Progenitor cell of endocrine pancreas (in vitro differentiated cells): ENCODE measurements around the gene NUDT14. TPM values are rescaled to one million over a fixed set of nuclear protein-coding genes. Genes with fewer than 3 reads are reported as not detected.

Experiments used
- DNase-seq: peaks from one replicate; pipeline ENCODE4 v3.0.0; 2021; ENCODE audit warnings: low spot score; ENCODE audit not compliant: unreplicated experiment
- H3K27ac Mint-ChIP-seq: 2 replicates; pipeline ENCODE4 v1.8.0; 2021; ENCODE audit warnings: mild to moderate bottlenecking, moderate library complexity, mixed read lengths
- H3K27me3 Mint-ChIP-seq: 2 replicates; pipeline ENCODE4 v1.8.0; 2021; ENCODE audit warnings: mixed read lengths
- H3K36me3 Mint-ChIP-seq: 2 replicates; pipeline ENCODE4 v1.8.0; 2022; ENCODE audit warnings: mixed read lengths; ENCODE audit not compliant: insufficient read depth
- H3K4me1 Mint-ChIP-seq: 2 replicates; pipeline ENCODE4 v1.8.0; 2021; ENCODE audit warnings: low read depth, mixed read lengths
- H3K4me3 Mint-ChIP-seq: 2 replicates; pipeline ENCODE4 v1.8.0; 2021; ENCODE audit warnings: low read depth, mild to moderate bottlenecking, moderate library complexity, mixed read lengths
- H3K9me3 Mint-ChIP-seq: 2 replicates; pipeline ENCODE4 v1.8.0; 2021; ENCODE audit warnings: low read depth, mixed read lengths
- total RNA-seq: library from RNA; stranded (reverse); gene quantifications from 2 replicates; pipeline ENCODE4 v1.2.1, GENCODE V29; 2021
- TF ChIP-seq, protein P1 (sequence below): fragments of 200-600 bp; sonication (generic); IDR thresholded peaks from one replicate; pipeline ENCODE4 v1.5.0; 2021; ENCODE audit warnings: antibody characterized with exemption, mild to moderate bottlenecking; ENCODE audit not compliant: unreplicated experiment

The NUDT14 gene
- total RNA-seq, 1 donor from 2014 or later: 66.6 TPM

DNA sequence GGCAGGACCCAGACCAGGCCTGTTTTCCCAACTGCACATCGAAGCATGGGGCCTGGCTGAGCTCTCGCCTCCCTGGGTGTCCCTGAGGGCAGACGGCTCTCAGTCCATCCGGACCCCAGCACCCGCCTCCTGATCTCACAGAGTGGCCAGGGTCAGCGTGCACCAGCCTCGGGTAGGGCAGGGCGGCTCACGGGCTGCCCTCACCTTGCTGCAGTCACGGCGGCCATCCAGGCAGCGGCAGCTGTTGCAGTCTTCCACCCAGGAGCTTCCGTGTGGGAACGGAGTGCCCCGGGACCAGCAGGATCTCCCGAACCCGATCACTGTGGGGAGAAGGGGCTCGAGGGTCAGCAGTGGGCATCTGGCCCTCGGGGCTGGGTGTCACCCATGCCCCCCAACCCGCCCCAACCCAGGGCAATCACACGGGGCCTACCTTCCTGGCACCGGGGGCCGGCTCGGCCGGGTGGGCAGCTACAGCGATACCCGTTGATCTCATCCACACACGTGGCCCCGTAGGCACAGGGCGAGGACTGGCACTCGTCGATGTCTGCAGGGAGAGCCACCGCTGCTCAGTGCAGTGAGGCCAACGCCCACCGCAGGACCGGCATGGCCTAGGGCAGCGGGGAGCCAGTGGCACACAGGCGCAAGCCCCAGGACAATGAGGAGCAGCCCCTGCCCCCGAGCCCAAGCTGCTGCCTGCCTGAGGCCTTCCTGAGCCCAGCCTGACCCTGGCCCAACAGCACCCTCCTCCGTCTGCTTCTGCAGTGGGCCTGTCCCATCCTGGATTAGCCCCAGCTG, 34.7 kb downstream of the NUDT14 start:
- DNase-seq: no peak
- Mint-ChIP-seq H3K36me3 (peaks cover 1% of the 10 kb centered on the region), H3K27me3 (no peaks in the 10 kb centered on the region), H3K27ac (no peak overlapping the region), H3K4me3 (no peak overlapping the region), H3K9me3 (no peaks in the 10 kb centered on the region), H3K4me1 (no peaks in the 10 kb centered on the region)
- TF ChIP-seq, protein P1, sequence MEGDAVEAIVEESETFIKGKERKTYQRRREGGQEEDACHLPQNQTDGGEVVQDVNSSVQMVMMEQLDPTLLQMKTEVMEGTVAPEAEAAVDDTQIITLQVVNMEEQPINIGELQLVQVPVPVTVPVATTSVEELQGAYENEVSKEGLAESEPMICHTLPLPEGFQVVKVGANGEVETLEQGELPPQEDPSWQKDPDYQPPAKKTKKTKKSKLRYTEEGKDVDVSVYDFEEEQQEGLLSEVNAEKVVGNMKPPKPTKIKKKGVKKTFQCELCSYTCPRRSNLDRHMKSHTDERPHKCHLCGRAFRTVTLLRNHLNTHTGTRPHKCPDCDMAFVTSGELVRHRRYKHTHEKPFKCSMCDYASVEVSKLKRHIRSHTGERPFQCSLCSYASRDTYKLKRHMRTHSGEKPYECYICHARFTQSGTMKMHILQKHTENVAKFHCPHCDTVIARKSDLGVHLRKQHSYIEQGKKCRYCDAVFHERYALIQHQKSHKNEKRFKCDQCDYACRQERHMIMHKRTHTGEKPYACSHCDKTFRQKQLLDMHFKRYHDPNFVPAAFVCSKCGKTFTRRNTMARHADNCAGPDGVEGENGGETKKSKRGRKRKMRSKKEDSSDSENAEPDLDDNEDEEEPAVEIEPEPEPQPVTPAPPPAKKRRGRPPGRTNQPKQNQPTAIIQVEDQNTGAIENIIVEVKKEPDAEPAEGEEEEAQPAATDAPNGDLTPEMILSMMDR: no peak

DNA sequence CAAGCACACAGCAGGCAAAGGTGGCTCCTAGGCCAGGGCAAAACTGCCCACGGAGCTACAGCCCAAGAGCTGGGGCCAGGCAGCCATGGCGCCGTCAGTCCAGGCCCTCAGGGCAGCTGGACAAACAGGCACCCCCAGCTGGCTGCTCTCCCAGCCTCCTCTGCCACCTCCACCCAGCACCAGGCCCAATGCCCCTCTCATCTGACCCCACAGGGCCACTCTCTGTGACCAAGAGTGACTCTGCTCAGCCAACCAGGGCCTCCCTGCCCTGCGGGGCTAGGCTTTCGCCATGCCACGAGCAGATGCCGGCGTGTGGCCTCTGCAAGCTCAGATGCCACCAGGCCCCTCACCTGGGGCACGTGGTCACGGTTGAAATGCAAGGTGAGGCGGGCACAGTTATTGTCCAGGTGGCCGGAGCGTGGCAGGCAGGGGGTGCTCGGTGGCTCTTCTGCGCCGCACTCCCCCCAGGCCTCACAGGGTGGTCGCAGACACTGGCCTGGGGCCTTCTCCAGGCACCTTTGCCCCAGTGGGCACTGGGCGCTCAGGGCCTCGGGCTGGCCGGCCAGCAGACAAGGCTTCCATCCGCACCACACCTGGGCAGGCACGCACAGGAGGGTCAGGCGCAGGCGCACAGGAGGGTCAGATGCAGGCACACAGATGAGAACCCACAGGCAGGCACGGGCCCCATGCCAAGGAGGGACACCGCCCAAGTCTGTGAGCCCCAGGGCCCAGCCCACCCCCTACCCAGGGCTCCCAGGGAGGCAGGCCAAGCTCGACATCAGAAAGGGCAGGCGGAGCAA, 35.5 kb downstream of the NUDT14 start:
- Mint-ChIP-seq H3K36me3 (peaks cover 1% of the 10 kb centered on the region), H3K27me3 (no peaks in the 10 kb centered on the region), H3K9me3 (no peaks in the 10 kb centered on the region), H3K4me3 (no peak overlapping the region), H3K27ac (no peak overlapping the region), H3K4me1 (no peaks in the 10 kb centered on the region)
- DNase-seq: no peak
- TF ChIP-seq, protein P1: no peak

DNA sequence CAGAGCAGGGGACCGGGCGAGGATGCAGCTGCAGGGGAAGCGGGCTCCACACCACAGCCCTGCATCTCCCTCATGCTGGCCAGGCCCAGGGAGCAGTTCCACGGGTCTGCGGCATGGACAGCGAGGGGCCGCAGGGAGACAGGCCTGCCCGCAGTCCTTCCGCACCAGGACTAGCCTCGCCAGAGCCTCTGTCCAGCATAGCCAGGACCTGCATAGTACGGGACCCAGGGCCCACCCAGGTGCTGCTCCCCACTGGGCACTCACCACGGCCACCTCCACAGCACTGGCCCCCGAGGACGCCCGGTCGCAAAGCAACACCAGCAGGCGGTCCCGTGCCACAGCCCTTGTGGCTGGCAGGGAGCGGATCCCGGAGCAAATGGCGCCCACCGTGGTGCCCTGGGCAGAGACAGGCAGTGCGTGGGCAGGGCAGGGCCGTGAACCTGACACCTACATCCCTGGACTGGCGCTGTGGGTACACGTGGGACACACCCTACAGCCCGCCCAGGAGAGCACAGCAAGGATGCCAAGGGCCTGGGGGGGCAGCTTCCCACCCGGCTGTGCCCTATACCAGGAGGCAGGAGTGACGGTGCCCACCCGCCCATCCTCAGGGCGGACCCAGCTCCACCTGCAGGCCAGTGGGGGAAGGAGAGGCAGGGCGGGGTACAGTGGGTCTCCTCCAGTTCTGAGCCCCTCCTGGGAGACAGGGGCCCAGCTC, 36.3 kb downstream of the NUDT14 start:
- peaks cover 5% of the 10 kb centered on the region for H3K36me3 Mint-ChIP-seq
- no peak for DNase-seq

DNA sequence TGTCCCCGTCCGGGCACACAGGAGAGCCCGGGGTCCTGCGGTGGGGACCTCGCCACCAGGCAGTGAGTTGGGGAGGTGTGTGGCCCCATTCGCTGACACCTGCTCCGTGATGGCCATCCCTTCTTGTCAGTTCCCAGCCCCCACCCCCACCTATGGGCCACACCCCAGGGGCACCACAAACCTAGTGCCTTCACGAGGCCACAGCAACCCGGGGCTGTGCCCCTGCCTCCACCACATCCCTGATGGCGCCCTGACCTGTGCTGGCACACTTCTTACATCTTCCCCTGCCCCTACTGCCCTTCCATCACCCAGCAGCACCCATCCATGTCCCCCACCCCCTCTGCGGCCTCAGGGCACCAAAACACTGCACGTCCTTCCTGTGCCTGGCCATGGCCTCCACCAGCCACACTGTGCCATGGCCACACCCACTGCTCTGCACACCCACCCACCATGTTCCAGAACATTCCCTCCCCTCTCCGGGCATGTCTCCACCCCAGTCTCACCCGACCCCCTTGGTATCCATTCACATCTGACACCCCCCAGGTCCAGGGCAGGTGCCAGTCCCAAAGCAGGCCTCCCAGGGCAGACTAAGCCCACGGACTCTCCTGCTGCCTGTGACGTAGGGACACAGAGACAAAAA, 37.0 kb downstream of the NUDT14 start:
- H3K27ac Mint-ChIP-seq: no peak overlapping the region
- TF ChIP-seq, protein P1: no peak
- H3K9me3 Mint-ChIP-seq: peaks cover 4% of the 10 kb centered on the region
- H3K27me3 Mint-ChIP-seq: no peaks in the 10 kb centered on the region
- no peak overlapping the region for H3K4me3 Mint-ChIP-seq
- H3K4me1 Mint-ChIP-seq: no peaks in the 10 kb centered on the region
- no peak for DNase-seq
- peaks cover 5% of the 10 kb centered on the region for H3K36me3 Mint-ChIP-seq

More for the DNA sequence above, 36.3 kb downstream of the NUDT14 start:
- no peaks in the 10 kb centered on the region for H3K27me3 Mint-ChIP-seq
- no peaks in the 10 kb centered on the region for H3K4me1 Mint-ChIP-seq
- peaks cover 4% of the 10 kb centered on the region for H3K9me3 Mint-ChIP-seq
- TF ChIP-seq, protein P1: no peak
- no peak overlapping the region for H3K4me3 Mint-ChIP-seq
- no peak overlapping the region for H3K27ac Mint-ChIP-seq
